GM21423 (cell line): ENCODE measurements around the gene ZBTB39.
"Not testable (repeated sequence)": the region's sequence is repeated elsewhere in the genome, so short reads cannot be mapped to it uniquely, and the experiment has no call there.

Experiments
- ATAC-seq: cut with Tn5 transposase; IDR thresholded peaks from one replicate; pipeline ENCODE4 v1.9.1; 2021; ENCODE audit warnings: mild to moderate bottlenecking, moderate library complexity; ENCODE audit not compliant: unreplicated experiment

Gene ZBTB39

DNA sequence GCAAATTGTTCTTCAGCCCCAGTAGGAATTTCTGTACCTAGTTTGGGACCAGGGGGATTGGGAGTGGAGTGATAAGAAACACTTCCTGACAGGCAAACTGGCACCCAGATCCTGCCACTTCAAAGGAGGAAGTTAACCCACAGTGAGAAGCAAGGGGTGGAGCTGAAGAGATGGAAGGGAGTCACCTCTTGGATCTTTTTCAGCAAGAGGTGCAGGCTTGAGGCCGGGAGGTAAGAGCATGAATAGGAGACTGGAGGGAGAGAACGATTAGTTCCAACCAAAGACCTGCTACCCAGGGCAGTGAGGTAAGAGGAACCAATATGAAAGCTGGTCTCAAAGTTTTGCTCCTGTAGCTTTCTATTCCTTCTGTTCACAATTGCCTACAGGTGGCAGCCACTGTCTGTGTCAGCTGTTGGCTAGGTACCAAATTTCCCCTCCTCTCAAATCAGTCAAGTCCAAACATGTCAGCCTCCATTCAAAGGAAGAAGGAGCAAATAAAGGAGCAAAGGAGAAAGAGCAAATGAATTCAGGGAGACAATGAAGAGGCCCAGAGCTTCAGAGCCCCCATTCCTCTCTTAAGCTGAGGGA, 24.9 kb upstream of the ZBTB39 start:
- no peak for ATAC-seq

DNA sequence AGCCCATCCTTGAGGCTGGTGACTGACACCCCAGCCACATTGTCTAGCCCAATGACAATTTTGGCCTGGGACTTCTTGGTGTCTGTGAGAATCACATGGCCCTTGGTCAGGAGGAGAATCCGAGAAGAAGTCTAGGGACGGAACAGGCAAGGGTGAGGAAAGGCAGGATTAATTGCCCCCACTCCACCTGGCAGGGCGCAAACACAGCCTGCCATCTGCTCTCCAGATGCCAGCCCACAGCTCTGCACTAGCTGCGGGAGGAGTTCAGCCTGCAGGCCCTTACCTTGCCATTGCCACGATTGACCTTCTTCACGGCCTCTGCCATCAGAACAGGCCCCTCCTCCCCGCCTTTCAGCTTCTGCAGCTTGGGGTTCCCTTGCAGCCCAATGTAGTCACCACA, 23.1 kb upstream of the ZBTB39 start:
- ATAC-seq: no peak

DNA sequence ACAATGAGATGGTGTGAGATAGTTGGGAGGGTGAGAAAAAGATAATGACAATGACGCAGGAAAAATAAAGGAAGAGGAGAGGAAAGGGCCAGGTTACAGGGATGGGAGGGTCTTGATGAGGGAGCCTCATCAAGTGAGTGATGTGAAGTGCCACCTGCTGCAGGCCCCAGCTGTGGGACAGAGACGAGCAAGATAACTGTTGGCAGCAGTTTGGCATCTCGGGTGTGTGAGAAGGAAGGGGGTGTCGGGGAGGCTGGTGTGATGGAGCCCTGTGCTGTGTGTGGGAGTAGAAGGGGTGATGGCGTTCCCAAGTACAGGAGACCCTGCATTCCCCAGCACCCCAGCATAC, 21.4 kb upstream of the ZBTB39 start:
- no peak for ATAC-seq

DNA sequence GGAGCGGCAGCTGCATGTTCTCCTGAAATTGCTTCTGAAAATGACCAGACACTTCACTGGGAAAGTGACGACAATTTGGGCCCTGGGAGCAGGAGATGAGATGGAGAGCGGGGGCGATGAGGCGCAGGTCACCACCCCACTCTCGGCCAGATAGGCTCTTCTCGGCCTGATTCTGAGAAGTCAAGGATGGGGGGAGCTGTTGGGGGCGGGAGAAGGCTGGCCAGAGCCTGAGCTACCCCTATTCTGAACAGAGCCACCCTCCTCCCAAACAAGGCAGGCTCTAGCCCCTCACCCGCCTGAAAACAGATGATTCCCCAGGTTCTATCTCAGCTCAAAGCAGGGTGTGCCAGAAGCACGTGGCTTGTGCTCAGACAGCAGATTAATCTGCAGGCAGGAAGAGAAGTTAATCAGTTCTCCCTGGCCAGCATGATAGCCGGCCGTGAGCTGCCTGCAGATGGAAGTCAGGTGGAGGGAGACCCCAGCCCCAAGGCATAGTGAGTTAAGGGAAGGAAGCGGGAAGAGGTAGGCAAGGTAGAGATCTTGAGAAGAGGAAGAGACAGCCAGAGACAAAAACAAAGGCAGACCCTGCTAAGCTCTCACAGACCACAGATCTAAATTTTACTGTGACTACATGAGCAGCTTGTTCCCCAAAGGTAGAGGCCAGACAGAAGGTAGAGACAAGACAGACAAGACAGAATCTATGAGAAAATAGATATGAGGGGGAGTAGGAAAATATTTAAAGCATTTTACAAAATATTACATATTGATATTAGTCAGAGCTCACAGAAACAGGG, 20.9 kb upstream of the ZBTB39 start:
- ATAC-seq: no peak

DNA sequence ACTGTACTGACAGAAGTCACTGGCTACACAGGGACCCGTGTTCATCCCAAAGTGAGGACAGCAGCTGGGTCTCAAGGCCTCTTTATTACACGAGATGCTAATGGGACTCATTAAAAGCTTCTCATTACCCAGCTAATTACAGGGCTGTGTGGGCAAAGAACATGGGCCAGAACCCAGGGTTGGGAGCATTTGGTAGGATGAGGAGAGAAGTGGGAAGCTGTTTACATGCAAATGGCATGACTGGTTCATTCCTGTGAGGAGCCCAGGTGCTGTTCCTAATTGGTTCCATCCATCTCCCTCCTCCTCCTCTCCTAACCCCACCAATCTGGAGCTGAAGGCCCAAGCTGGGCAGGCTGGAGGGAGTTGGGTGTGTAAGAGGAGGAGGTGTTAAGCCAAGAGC, 18.9 kb upstream of the ZBTB39 start:
- ATAC-seq: no peak

DNA sequence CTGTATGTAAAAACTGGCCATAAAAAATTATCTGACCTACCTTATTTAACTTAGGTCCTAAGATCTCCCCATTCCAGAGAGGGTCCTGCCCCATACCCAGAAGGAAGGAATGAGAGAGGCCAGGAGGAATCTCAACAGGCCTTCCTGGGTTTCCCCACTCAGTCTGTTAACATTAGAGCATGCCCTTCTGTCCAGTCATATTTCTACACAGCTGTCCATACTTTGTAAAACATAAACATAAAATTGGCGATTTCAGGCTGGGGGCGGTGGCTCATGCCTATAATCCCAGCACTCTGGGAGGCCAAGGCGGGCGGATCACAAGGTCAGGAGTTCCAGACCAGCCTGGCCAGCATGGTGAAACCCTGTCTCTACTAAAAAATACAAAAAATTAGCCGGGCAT, 16.0 kb upstream of the ZBTB39 start:
- not testable (repeated sequence) for ATAC-seq

DNA sequence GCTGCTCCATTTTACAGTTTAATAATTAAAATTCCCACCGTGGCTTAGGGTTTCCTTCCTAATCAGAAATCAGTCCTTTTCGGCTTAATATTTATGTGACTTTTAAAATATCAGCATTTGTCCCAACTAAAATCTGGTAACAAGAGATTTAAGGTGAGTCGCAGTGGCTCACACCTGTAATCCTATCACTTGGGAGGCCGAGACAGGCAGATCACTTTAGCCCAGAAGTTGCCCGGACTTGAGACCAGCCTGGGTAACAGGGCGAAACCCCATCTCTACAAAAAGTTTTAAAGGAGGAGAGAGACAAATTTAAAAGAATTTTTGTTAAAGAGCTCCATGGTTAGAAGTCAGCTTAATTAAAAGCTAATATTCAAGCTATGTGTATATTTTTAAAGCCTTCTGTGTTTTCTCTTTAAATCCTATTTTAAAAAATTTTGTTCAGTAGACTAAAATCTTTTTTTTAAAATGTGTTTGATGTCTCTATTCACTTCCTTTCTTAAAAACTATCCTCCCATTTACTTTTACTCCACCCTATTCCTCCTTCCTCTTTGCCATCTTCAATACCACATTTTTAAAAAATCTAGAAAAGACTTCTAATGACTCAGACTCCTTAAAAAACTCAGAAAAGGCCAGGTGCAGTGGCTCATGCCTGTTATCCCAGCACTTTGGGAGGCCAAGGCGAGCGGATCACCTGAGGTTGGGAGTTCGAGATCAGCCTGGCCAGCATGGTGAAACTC, 13.8 kb upstream of the ZBTB39 start:
- no peak for ATAC-seq

DNA sequence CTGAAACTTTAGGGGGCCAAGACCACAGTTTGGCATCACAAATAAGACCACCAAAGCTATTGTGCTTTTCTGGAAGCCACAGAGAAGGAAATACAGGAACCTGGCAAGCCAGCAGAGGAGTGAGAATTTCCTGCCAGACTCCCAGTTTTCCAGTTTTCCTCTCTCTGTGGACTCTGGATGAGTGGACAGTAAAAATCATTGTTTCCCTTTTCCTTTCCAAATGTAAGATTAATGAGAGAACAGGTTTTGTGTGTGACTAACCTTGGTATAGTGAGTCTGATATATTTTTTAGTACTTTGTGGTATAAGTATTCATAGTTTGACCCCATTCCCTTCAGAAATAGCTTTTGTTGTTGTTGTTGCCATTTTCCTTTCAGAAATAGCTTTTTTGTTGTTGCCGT, 12.6 kb upstream of the ZBTB39 start:
- ATAC-seq: no peak

DNA sequence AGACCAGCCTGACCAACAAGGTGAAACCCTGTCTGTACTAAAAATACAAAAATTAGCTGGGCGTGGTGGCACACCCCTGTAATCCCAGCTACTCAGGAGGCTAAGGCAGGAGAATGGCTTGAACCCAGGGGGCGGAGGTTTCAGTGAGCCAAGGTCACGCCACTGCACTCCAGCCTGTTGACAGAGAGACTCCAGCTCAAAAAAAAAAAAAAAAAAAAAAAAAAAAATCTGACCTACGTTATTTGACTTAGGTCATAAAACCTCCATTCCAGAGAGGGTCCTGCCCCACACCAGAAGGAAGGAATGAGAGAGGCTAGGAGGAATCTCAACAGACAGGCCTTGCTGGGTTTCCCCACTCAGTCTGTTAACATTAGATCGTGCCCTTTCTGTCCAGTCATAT, 12.0 kb upstream of the ZBTB39 start:
- ATAC-seq: not testable (repeated sequence)

DNA sequence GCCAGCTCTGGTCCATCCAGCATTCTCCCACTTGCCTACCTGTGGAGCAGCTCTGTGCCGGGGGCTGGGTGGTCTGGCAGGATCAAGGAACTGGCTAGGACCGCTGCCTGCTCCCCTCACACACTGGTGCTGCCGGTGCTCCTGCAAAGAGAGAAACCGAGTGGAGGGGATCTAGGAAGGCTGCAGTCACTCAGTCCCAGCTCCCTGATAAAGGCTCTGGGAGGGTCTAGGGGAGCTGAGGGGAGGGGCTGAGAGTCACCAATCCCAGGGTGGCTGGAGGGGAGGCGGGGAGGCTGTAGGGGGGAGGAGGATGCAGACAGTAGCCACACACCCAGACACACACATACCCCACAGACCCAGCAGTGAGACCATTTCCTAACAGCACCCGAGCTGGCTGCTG, 10.0 kb upstream of the ZBTB39 start, which contains the start of gene TAC3:
TSS of gene TAC3 (minus strand) at position 182 of the 400 bp plus-strand sequence. CDS start 732 bp downstream, outside the sequence.
- no peak for ATAC-seq

DNA sequence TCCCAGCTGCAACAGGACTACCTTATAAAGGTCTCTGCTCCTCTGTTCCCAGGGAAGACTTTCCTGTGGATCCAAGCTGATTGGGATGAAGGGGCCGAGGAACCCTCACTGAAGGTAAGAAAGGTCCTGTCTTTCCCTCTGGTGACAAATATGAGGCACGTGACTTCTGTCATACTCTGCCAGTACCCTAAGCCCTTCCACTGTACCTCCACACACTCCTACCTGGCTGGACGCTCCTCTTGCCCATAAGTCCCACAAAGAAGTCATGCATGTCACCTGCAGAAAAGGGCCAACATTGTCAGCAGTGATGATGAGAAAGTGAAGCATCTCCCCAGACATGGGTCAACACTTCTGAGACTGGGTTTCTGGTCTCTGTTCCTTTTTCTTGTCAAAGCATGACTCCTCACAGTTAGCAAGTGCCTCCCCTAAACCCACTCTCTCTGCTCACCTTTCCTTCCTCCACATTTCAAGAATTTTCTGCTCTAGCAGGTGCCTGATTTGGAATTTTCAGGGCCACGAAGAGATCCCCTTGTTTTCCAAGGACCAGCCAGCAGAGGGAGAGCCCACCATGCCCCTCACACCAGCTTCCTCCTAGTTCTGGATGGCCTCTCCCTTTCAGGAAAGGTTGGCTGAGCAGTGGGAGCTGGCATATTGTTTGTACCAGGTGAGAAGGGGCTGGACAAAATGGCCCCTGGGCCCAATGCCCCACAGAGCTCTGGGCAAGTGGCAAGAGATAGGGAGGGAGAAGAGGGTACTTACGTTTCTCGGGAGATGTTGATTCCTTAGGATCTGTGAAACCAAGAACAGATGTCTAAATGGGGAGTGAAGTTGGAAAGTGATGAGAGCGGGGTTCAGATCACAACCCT, 6.5 kb upstream of the ZBTB39 start:
- peak; percentile 58 for ATAC-seq

DNA sequence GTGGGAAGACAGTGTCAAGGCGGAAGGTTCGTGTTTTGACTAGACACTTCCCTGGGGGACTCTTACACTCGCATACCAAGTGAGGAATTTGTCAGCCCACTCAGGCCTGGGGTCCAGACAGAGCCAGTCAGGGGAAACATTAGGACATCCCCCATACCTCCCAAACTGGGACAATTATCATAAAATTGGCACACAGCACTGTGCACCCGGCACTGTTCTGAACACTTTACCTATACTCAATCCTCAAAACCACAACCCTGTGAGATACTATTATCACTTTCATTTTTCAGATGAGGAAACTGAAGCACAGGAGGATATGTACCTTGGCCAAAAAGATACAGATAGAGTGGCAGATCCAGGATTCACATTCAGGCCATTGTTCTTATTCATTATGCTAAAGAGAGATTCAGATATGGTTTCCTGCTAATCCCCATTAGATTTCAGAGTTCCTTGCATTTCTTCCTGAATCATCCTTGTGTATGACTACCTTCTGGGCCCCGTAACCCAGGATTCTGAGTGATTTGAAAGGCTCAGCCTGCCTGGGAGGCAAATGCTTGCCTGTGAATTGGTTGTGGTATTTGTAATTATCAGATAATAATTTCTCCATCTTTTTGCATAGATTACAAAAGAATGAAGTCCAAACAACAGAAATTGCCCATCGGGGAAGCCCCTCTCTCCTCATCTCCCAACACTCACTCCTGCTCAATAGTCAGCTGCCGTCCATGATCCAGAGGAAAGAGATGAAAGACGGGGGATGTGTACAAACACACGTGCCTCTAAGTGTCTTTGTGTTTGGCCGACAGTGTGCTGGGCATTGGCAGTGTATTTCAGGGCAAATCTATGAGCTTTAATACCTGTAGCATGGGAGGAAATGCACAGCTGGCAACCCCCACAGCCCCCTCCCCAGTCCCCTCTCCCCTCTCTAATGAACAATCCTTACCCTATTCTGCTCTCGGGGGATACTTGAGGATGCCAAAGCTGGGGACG, 5.4 kb upstream of the ZBTB39 start:
- ATAC-seq: peak; percentile 47

DNA sequence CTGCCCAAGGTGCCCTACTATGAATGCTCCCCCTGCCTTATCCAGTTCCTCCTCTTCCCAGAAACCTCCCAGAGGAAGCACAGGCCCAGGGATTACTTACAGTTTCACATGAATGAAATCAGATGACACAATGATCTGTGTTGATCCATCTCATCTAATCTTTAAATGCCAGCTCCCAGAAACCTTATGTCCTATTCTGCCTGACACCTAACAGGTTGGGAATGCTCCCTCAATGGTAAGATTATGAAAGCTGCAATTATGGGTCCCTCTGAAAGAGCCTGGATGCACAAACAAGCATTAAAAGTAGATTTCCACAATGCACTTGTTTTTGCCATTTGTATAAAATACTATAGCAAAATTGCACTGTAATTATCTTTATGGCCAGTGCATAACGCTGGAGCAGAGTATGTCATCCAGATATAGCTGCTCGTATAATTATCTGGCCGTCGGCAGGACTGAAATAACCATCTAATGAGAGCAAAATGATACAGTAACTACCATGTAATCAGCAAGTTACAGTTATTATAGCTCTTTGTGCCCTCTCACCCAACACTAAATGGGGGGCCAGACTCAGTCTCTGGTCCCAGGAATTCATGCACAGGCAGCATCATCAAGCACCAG, 4.4 kb upstream of the ZBTB39 start:
- no peak for ATAC-seq

DNA sequence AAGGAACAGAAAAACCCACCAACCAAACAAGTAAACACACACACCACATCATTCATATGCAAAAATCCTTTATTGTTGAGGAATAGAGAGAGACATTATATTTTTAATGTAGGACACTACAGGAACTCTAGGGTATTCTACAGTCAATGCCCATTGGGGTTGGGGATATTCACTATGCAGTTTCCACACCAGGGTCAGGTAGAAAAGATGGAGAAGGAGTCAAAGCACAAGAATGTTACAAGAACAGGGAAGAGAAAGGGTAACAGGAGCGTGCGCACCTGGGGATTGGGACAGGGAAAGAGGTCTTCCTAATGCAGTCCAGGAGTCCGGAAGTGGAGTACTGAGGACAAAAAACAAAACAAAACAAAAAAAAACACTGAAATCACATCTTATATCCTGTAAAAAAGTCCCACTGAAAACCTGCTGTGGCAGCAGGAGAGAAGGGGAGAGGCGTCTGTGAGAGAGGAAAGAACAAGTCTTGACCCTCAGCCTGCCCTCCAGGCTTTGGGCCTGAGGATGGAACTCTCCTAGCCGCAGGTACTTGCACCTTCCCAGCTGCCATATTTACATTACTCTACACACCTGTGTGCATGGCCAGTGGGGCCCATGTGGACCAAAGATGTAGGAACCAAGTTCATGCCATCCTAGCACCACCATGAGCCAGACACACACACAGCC, 3.7 kb upstream of the ZBTB39 start:
- ATAC-seq: no peak

DNA sequence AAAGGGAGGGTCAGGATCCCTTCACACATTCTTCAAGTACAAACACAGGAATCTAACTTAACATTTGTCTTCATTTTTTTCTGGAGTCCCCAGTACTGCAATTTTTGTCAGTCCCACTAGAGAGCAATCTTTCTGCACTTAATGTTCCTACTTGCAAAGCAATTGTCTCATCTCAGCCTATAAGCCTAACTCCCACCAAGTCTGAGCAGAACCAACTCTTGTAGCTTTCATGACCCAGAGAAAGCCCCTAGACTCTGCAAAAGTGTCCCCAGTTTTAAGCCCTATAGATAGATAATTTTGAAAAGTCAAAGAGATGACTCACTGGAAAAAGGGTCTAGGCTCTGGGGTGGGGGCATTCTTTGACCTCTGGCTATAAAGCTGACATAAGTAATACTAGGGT, 1.8 kb upstream of the ZBTB39 start:
- no peak for ATAC-seq

DNA sequence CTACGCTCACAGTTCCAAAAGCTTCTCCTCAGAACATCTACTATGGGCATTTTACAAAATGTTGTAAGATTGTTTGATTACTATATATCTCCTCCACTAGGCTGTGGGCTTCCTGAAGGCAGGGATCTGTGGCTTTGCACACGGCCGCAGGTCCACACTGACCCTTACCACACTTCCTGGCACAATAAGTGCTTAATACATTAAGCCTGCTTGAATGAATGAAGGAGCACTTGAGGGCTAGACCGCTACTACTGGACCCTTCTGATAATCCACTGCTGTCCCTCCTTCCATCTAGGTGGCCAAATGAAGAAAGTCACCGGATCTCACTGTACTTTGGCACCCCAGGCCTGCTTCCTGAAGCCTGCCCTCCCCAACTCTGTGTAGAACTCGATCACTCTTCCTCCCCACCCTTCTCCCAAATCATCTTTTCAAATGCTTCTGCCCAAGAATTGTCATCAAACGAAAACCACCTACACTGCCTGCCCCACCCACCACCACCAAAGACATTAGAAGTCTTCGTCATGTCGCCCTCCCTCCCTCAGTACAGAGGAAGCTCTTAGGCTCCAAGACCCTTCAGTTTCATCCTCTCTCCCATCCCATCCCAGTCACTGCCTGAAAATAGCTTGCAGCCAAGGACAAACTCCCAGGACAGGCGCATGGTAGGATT, 596 bp upstream of the ZBTB39 start:
- ATAC-seq: no peak

DNA sequence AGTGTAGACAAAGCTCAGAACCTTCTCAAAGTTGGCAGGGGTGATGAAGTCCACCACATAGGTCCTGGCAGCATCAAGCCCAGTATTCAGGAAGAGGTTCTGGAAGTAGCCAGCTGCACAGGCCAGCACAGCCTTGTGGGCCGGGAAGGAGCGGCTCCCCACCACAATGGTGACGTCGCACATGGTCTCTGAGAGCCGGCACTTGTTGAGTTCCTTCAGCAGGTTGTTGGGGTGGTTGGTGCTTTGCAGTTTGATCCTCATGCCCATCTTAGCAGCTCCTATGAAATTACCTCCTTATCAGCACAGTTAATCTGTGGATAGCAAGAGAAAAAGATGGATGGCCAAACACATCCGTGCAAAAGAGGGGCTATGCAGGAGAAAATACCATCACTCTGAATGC, 1.7 kb downstream of the ZBTB39 start:
- ATAC-seq: no peak

DNA sequence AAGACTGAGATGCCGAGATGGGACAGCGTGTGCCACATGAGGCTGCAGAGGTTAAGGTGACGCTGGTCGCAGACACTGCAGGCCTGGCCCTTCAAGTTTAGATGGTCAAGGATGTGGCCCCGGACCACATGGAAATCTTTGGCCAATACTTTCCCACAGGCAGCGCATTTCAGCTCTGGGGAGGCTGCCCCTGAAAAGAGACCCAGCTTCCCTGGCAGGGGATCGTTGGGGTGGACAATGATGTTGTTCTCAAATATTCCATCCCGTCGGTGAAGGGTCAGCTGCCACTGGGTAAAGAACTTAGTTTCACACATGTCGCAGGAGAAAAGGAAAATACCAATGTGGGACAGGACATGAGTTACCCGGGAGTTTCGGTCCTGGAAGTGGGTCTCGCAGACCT, 3.0 kb downstream of the ZBTB39 start:
- ATAC-seq: no peak
